Endodermal cell (in vitro differentiated cells): Measurements from ENCODE around the gene WWC1. TPM values are rescaled to one million over a fixed set of nuclear protein-coding genes. Genes with fewer than 3 reads are reported as not detected.

ENCODE experiments used
- DNase-seq: peaks from one replicate; pipeline ENCODE4 v3.0.0-alpha.2; 2017
- H3K27ac ChIP-seq: 2 replicates; pipeline ENCODE4 v1.5.1; 2013; ENCODE audit warnings: mild to moderate bottlenecking, low read depth, low read length, moderate library complexity
- H3K27me3 ChIP-seq: 2 replicates; pipeline ENCODE4 v1.6.1; 2013; ENCODE audit warnings: mild to moderate bottlenecking, low read length, moderate library complexity; ENCODE audit not compliant: insufficient read depth, control insufficient read depth, poor library complexity, severe bottlenecking
- H3K36me3 ChIP-seq: 2 replicates; pipeline ENCODE4 v1.7.0; 2013; ENCODE audit warnings: mild to moderate bottlenecking, low read length, moderate library complexity; ENCODE audit not compliant: control insufficient read depth, insufficient read depth
- H3K4me1 ChIP-seq: one replicate; pipeline ENCODE4 v1.7.0; 2013; ENCODE audit warnings: low read length; ENCODE audit not compliant: control insufficient read depth, insufficient read depth
- H3K4me3 ChIP-seq: 2 replicates; pipeline ENCODE4 v1.5.1; 2013; ENCODE audit warnings: mild to moderate bottlenecking, low read length, moderate library complexity
- H3K9ac ChIP-seq: 2 replicates; pipeline ENCODE4 v1.6.1; 2013; ENCODE audit warnings: mild to moderate bottlenecking, low read length, moderate library complexity; ENCODE audit not compliant: poor library complexity, severe bottlenecking; ENCODE audit errors: extremely low read depth
- H3K9me3 ChIP-seq: 2 replicates; pipeline ENCODE4 v1.6.1; 2013; ENCODE audit warnings: mild to moderate bottlenecking, low read length, moderate library complexity; ENCODE audit not compliant: control insufficient read depth
- H3K27ac Mint-ChIP-seq: 2 replicates; pipeline ENCODE4 v1.8.0; 2020; ENCODE audit warnings: mixed read lengths
- H3K27me3 Mint-ChIP-seq: 2 replicates; pipeline ENCODE4 v1.8.0; 2021; ENCODE audit warnings: mild to moderate bottlenecking, mixed read lengths; ENCODE audit not compliant: insufficient read depth
- H3K36me3 Mint-ChIP-seq: 2 replicates; pipeline ENCODE4 v1.8.0; 2020; ENCODE audit warnings: low read depth, mixed read lengths
- H3K4me1 Mint-ChIP-seq: 2 replicates; pipeline ENCODE4 v1.8.0; 2020; ENCODE audit warnings: mixed read lengths
- H3K4me3 Mint-ChIP-seq: 2 replicates; pipeline ENCODE4 v1.8.0; 2020; ENCODE audit warnings: mild to moderate bottlenecking, moderate library complexity, mixed read lengths
- H3K9me3 Mint-ChIP-seq: 2 replicates; pipeline ENCODE4 v1.8.0; 2020; ENCODE audit warnings: mild to moderate bottlenecking, mixed read lengths
- CTCF ChIP-seq: fragments of 200-600 bp; sonication (generic); conservative IDR thresholded peaks from 2 replicates; pipeline ENCODE4 v1.5.0; 2021; ENCODE audit warnings: antibody characterized with exemption, mild to moderate bottlenecking
- WGBS, 2 experiments: methylation state at CpG; one replicate each; pipeline versions ENCODE4 v1.1.5 to v1.1.7; 2013; ENCODE audit warnings: missing lambda C conversion rate in 2 of 2, mixed read lengths in 1 of 2; ENCODE audit not compliant: insufficient coverage in 1 of 2, insufficient read length in 1 of 2; 5-methylcytosine and 5-hydroxymethylcytosine counted together
- total RNA-seq, 2 donors: library from RNA; stranded (reverse); fragmentation: NEBNext Ultra II Directional in 1 of 2; extraction: Animal tissue kit (Norgen Biotek cat#: 25700) in 1 of 2; gene quantifications; 2 replicates in 1 of 2; 3 replicates in 1 of 2; pipeline ENCODE4 v1.2.1, GENCODE V29; 2021

Gene WWC1
- total RNA-seq, 2 donors from 2014 or later, result 18.4 to 20.3 TPM

GRCh38 chr5:168301593-168302390 is 10.3 kb downstream of the WWC1 start:
- H3K4me1 Mint-ChIP-seq, result peaks cover 39% of the 10 kb centered on the region
- H3K9me3 Mint-ChIP-seq, result no peaks in the 10 kb centered on the region
- peaks cover 3% of the 10 kb centered on the region for H3K36me3 Mint-ChIP-seq
- no peaks in the 10 kb centered on the region for H3K27me3 ChIP-seq
- TF ChIP-seq CTCF, result no peak
- H3K27me3 Mint-ChIP-seq, result peaks cover 17% of the 10 kb centered on the region
- no peak overlapping the region for H3K27ac ChIP-seq
- peak; percentile 84 for DNase-seq
- H3K36me3 ChIP-seq, result no peaks in the 10 kb centered on the region
- H3K27ac Mint-ChIP-seq, result no peak overlapping the region
- H3K4me3 Mint-ChIP-seq, result no peak overlapping the region
- no peak overlapping the region for H3K9ac ChIP-seq
- H3K9me3 ChIP-seq, result no peaks in the 10 kb centered on the region
- H3K4me3 ChIP-seq, result peak overlapping the region; percentile 21
- 57 to 70% methylated on average over 5 to 11 of the region's 11 CpGs for WGBS, 2 experiments
- H3K4me1 ChIP-seq, result peaks cover 11% of the 10 kb centered on the region

GRCh38 chr5:168302785-168303184 is 11.3 kb downstream of the WWC1 start:
- Histone ChIP-seq H3K9me3 (no peaks in the 10 kb centered on the region), H3K9ac (no peak overlapping the region), H3K27ac (no peak overlapping the region), H3K27me3 (no peaks in the 10 kb centered on the region), H3K4me3 (peak overlapping the region; percentile 5), H3K4me1 (peaks cover 11% of the 10 kb centered on the region), H3K36me3 (no peaks in the 10 kb centered on the region)
- H3K27ac Mint-ChIP-seq, result no peak overlapping the region
- no peak for TF ChIP-seq CTCF
- no peaks in the 10 kb centered on the region for H3K9me3 Mint-ChIP-seq
- WGBS, 2 experiments, result 90 to 100% methylated on average over 3 of the region's 3 CpGs
- no peaks in the 10 kb centered on the region for H3K36me3 Mint-ChIP-seq
- H3K4me1 Mint-ChIP-seq, result peaks cover 37% of the 10 kb centered on the region
- DNase-seq, result no peak
- no peak overlapping the region for H3K4me3 Mint-ChIP-seq
- peaks cover 23% of the 10 kb centered on the region for H3K27me3 Mint-ChIP-seq

- Mint-ChIP-seq H3K36me3 (no peaks in the 10 kb centered on the region), H3K4me3 (no peak overlapping the region), H3K27ac (no peak overlapping the region), H3K4me1 (peaks cover 37% of the 10 kb centered on the region), H3K9me3 (no peaks in the 10 kb centered on the region), H3K27me3 (peaks cover 30% of the 10 kb centered on the region)
- TF ChIP-seq CTCF, result no peak
- no peak overlapping the region for H3K4me3 ChIP-seq
- H3K27me3 ChIP-seq, result no peaks in the 10 kb centered on the region
- WGBS, 2 experiments, result 91 to 96% methylated on average over 3 to 5 of the region's 5 CpGs
- no peak for DNase-seq
- H3K36me3 ChIP-seq, result no peaks in the 10 kb centered on the region
- H3K9ac ChIP-seq, result no peak overlapping the region
- no peak overlapping the region for H3K27ac ChIP-seq
- H3K4me1 ChIP-seq, result peaks cover 11% of the 10 kb centered on the region
- no peaks in the 10 kb centered on the region for H3K9me3 ChIP-seq
These were observed 12.1 kb downstream of the WWC1 start for GRCh38 chr5:168303393-168304025.
